Liver (tissue), 9 donors: ENCODE results near the gene ARHGAP10. TPM values are rescaled to one million over a fixed set of nuclear protein-coding genes. Genes with fewer than 3 reads are reported as not detected.

ENCODE experiments used
- DNase-seq: peaks from one replicate; pipeline ENCODE4 v3.0.0-alpha.2; 2017; ENCODE audit warnings: low spot score
- H3K27ac ChIP-seq, 2 donors: one replicate each; pipeline ENCODE4 v1.7.0; 2013; ENCODE audit warnings: inconsistent platforms in 2 of 2, low read length in 2 of 2, control low read depth in 1 of 2, low read depth in 1 of 2, mild to moderate bottlenecking in 1 of 2
- H3K27me3 ChIP-seq, 4 donors: one replicate each; pipeline versions ENCODE4 v1.6.1 to v1.7.0; 2013; ENCODE audit warnings: low read length in 3 of 4, inconsistent platforms in 1 of 4, mild to moderate bottlenecking in 1 of 4, moderate library complexity in 1 of 4; ENCODE audit not compliant: control insufficient read depth in 4 of 4, insufficient read depth in 4 of 4
- H3K36me3 ChIP-seq, 4 donors: one replicate each; pipeline versions ENCODE4 v1.6.1 to v1.7.0; 2013; ENCODE audit warnings: low read length in 3 of 4, mild to moderate bottlenecking in 3 of 4, low read depth in 1 of 4, moderate library complexity in 1 of 4; ENCODE audit not compliant: control insufficient read depth in 4 of 4, insufficient read depth in 3 of 4
- H3K4me1 ChIP-seq, 4 donors: one replicate each; pipeline versions ENCODE4 v1.6.1 to v1.7.0; 2013; ENCODE audit warnings: low read length in 3 of 4, mild to moderate bottlenecking in 3 of 4, moderate library complexity in 1 of 4; ENCODE audit not compliant: control insufficient read depth in 4 of 4, insufficient read depth in 4 of 4
- H3K4me3 ChIP-seq, 3 donors: one replicate each; pipeline versions ENCODE4 v1.6.1 to v1.7.0; 2013; ENCODE audit warnings: low read length in 3 of 3, control low read depth in 1 of 3, low read depth in 1 of 3, mild to moderate bottlenecking in 1 of 3
- H3K9ac ChIP-seq, 2 donors: one replicate each; pipeline ENCODE4 v1.7.0; 2013; ENCODE audit warnings: low read length in 2 of 2, mild to moderate bottlenecking in 2 of 2, moderate library complexity in 2 of 2, control low read depth in 1 of 2, low read depth in 1 of 2
- H3K9me3 ChIP-seq, 4 donors: one replicate each; pipeline versions ENCODE4 v1.6.1 to v1.7.0; 2013; ENCODE audit warnings: low read length in 3 of 4; ENCODE audit not compliant: control insufficient read depth in 4 of 4
- EGR1 ChIP-seq, 2 donors: IDR thresholded peaks; 2 replicates each; pipeline ENCODE4 v1.6.1; 2016 to 2018; ENCODE audit warnings: antibody characterized with exemption in 2 of 2, low read depth in 2 of 2
- FOXA1 ChIP-seq: IDR thresholded peaks from 2 replicates; pipeline ENCODE4 v1.6.1; 2016; ENCODE audit warnings: antibody characterized with exemption
- FOXA2 ChIP-seq: IDR thresholded peaks from 2 replicates; pipeline ENCODE4 v1.6.1; 2016; ENCODE audit warnings: antibody characterized with exemption
- GABPA ChIP-seq, 2 donors: IDR thresholded peaks in 1 of 2; conservative IDR thresholded peaks in 1 of 2; 2 replicates each; pipeline ENCODE4 v1.6.1; 2016; ENCODE audit warnings: antibody characterized with exemption in 2 of 2, mild to moderate bottlenecking in 1 of 2, moderate library complexity in 1 of 2
- HNF4G ChIP-seq: IDR thresholded peaks from 2 replicates; pipeline ENCODE4 v1.6.1; 2016; ENCODE audit warnings: antibody characterized with exemption
- JUND ChIP-seq, 2 donors: IDR thresholded peaks; 2 replicates each; pipeline ENCODE4 v1.6.1; 2016; ENCODE audit warnings: antibody characterized with exemption in 2 of 2
- NR2F2 ChIP-seq: IDR thresholded peaks from 2 replicates; pipeline ENCODE4 v1.6.1; 2016; ENCODE audit warnings: antibody characterized with exemption
- RXRA ChIP-seq, 2 donors: IDR thresholded peaks; 2 replicates each; pipeline ENCODE4 v1.6.1; 2017 to 2018; ENCODE audit warnings: antibody characterized with exemption in 2 of 2, mild to moderate bottlenecking in 1 of 2
- SP1 ChIP-seq: IDR thresholded peaks from 2 replicates; pipeline ENCODE4 v1.6.1; 2018; ENCODE audit warnings: antibody characterized with exemption, mild to moderate bottlenecking
- TAF1 ChIP-seq: conservative IDR thresholded peaks from 2 replicates; pipeline ENCODE4 v1.6.1; 2016; ENCODE audit warnings: antibody characterized with exemption, mild to moderate bottlenecking
- YY1 ChIP-seq: IDR thresholded peaks from 2 replicates; pipeline ENCODE4 v1.6.1; 2016; ENCODE audit warnings: antibody characterized with exemption, mild to moderate bottlenecking
- WGBS: extraction: QIAGEN DNeasy Blood & Tissue Kit; methylation state at CpG from one replicate; pipeline ENCODE4 v1.1.7; 2013; 5-methylcytosine and 5-hydroxymethylcytosine counted together
- polyA plus RNA-seq, 2 donors: library from polyadenylated mRNA; stranded (reverse) in 1 of 2; unstranded in 1 of 2; fragments of 200-250 nt in 1 of 2; fragments of >200 nt in 1 of 2; fragmentation: Nextera tagmentation in 1 of 2; extraction: Ambion mirVana in 1 of 2; gene quantifications; one replicate each; pipeline versions ENCODE4 v1.2.1 to v1.2.3, GENCODE V29; 2013 to 2015
- total RNA-seq, 2 donors: library from RNA; depleted of rRNA; stranded (reverse); fragments of >200 nt; gene quantifications; one replicate each; pipeline ENCODE4 v1.2.3, GENCODE V29; 2014
- TF ChIP-seq, protein P1 (sequence below): IDR thresholded peaks from 2 replicates; pipeline ENCODE4 v1.6.1; 2016; ENCODE audit warnings: antibody characterized with exemption, mild to moderate bottlenecking
- TF ChIP-seq, protein P2 (sequence below): IDR thresholded peaks from 2 replicates; pipeline ENCODE4 v1.6.1; 2016; ENCODE audit warnings: antibody characterized with exemption
- donor health status: healthy.
- donor health status: healthy.
- donor health status: healthy.
- donor health status: healthy.
- donor health status: healthy.

Gene ARHGAP10
- total and polyA plus RNA-seq, 4 donors, result 1.5 to 13.0 (median 4.3) TPM

DNA sequence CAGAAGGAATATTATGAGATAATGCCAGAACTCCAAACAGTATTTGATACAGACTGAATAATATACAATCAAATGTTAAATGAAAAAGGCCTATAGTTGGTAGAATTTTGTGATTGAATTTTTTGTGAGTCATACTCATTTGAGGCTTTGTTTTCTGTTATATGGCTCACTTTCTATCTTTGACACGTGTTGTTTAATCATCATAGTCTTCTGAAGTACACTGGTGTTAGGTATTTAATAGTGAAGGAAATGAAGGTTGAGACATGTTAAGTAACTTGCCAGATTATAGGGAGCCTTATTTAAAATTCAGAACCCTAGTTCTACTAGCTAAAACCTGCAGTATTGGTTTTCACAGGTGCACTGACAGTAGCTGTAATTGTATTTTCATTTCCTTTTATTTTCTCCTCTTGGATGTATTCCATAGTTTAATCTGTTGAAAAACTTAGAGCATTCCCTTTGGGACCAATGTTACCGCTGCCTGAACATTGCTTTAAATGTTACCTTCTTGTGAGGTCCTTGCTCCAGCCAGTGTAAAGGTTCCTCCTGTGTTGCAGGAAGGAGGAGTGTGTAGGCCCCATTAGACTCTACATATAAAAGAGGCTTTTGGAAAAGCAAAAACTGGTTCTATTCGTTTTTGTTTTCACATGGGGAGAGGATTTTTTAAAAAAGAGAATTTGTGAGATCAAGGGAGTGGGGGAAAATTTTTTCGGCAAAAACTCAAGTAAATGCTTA is 224.1 kb downstream of the ARHGAP10 start:
- H3K27me3 ChIP-seq, result no peaks in the 10 kb centered on the region
- no peak overlapping the region for H3K4me3 ChIP-seq
- no peaks in the 10 kb centered on the region for H3K4me1 ChIP-seq
- no peaks in the 10 kb centered on the region for H3K9me3 ChIP-seq
- H3K36me3 ChIP-seq, result no peaks in the 10 kb centered on the region
- no peak overlapping the region for H3K9ac ChIP-seq
- DNase-seq, result no peak
- TF ChIP-seq FOXA1 (no peak), FOXA2 (no peak), YY1 (no peak), GABPA (IDR thresholded peaks at IDR 0.05 in 1 of 2, conservative IDR thresholded peaks at IDR 0.05 in 1 of 2) (no peak), HNF4G (no peak), TAF1 (no peak), RXRA (IDR thresholded peaks at IDR 0.05) (no peak), NR2F2 (no peak)
- TF ChIP-seq, protein P1, sequence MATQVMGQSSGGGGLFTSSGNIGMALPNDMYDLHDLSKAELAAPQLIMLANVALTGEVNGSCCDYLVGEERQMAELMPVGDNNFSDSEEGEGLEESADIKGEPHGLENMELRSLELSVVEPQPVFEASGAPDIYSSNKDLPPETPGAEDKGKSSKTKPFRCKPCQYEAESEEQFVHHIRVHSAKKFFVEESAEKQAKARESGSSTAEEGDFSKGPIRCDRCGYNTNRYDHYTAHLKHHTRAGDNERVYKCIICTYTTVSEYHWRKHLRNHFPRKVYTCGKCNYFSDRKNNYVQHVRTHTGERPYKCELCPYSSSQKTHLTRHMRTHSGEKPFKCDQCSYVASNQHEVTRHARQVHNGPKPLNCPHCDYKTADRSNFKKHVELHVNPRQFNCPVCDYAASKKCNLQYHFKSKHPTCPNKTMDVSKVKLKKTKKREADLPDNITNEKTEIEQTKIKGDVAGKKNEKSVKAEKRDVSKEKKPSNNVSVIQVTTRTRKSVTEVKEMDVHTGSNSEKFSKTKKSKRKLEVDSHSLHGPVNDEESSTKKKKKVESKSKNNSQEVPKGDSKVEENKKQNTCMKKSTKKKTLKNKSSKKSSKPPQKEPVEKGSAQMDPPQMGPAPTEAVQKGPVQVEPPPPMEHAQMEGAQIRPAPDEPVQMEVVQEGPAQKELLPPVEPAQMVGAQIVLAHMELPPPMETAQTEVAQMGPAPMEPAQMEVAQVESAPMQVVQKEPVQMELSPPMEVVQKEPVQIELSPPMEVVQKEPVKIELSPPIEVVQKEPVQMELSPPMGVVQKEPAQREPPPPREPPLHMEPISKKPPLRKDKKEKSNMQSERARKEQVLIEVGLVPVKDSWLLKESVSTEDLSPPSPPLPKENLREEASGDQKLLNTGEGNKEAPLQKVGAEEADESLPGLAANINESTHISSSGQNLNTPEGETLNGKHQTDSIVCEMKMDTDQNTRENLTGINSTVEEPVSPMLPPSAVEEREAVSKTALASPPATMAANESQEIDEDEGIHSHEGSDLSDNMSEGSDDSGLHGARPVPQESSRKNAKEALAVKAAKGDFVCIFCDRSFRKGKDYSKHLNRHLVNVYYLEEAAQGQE, result no peak
- TF ChIP-seq, protein P2, sequence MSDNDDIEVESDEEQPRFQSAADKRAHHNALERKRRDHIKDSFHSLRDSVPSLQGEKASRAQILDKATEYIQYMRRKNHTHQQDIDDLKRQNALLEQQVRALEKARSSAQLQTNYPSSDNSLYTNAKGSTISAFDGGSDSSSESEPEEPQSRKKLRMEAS, result no peak
- WGBS, result 76% methylated on average over 4 of the region's 4 CpGs
- no peak overlapping the region for H3K27ac ChIP-seq

DNA sequence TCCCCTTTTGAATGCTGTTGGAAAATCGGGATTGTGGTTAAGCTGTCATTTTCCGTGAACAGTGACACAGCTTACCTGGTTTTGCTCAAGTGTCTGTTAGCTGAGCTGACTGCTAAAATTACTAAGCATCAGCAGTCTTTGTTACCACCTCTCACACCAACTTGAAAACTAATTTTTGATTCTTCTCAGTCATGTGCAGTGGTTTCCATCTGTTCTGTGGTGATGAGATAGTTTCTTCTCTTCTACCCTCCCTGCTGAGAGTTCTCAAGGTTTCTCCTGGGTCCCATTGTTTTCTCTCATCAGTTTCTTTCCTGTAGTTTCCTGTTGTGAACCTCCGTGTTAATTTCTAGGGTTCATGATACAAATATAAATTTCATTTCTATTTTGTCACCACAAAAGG is 225.6 kb downstream of the ARHGAP10 start:
- DNase-seq, result no peak
- H3K27me3 ChIP-seq, result peaks cover 0 to 3% (median 0%) of the 10 kb centered on the region in 4 donors
- H3K36me3 ChIP-seq, result no peaks in the 10 kb centered on the region
- H3K4me1 ChIP-seq, result no peaks in the 10 kb centered on the region
- TF ChIP-seq EGR1 (IDR thresholded peaks at IDR 0.05; ENCODE audit: low read depth in 2 of 2) (no peak), GABPA (IDR thresholded peaks at IDR 0.05 in 1 of 2, conservative IDR thresholded peaks at IDR 0.05 in 1 of 2) (no peak), SP1 (no peak), RXRA (IDR thresholded peaks at IDR 0.05) (no peak), TAF1 (no peak), YY1 (no peak), FOXA1 (no peak), JUND (IDR thresholded peaks at IDR 0.05) (no peak)
- TF ChIP-seq, protein P2, result no peak
- TF ChIP-seq, protein P1, result no peak
- 75% methylated on average over 3 of the region's 3 CpGs for WGBS
- H3K27ac ChIP-seq, result no peak overlapping the region
- no peaks in the 10 kb centered on the region for H3K9me3 ChIP-seq
- no peak overlapping the region for H3K4me3 ChIP-seq
- H3K9ac ChIP-seq, result no peak overlapping the region
